NCI-H2196 (cell line): ENCODE results near the gene SLC38A9.
A peak's percentile ranks its signal among the peaks of the same experiment; 100 is the strongest.
"Not testable (repeated sequence)": the region's sequence is repeated elsewhere in the genome, so short reads cannot be mapped to it uniquely, and the experiment has no call there.

ENCODE experiments used
- DNase-seq: peaks from one replicate; lab custom pipeline; 2025; ENCODE audit not compliant: unreplicated experiment; lab: John Stamatoyannopoulos, UW

The SLC38A9 gene

GRCh38 chr5:55706230-55706629 is 5.9 kb downstream of the SLC38A9 start:
- DNase-seq = no peak

GRCh38 chr5:55702598-55703345 is 9.4 kb downstream of the SLC38A9 start:
- no peak for DNase-seq

- DNase-seq = no peak
Observed at GRCh38 chr5:55701462-55702103, 10.5 kb downstream of the SLC38A9 start.

GRCh38 chr5:55700745-55701144 is 11.4 kb downstream of the SLC38A9 start:
- DNase-seq = no peak

- DNase-seq = no peak
Observed at GRCh38 chr5:55699041-55699688, 13.0 kb downstream of the SLC38A9 start.

GRCh38 chr5:55696704-55697103 is 15.4 kb downstream of the SLC38A9 start:
- not testable (repeated sequence) for DNase-seq

GRCh38 chr5:55694152-55694830 is 17.8 kb downstream of the SLC38A9 start:
- DNase-seq = peak; percentile 20

GRCh38 chr5:55692509-55692908 is 19.6 kb downstream of the SLC38A9 start:
- no peak for DNase-seq

GRCh38 chr5:55692106-55692417 is 20.1 kb downstream of the SLC38A9 start:
- no peak for DNase-seq

GRCh38 chr5:55691265-55692105 is 20.6 kb downstream of the SLC38A9 start:
- DNase-seq = peak; percentile 21

- DNase-seq = no peak
Observed at GRCh38 chr5:55682071-55682470, 30.1 kb downstream of the SLC38A9 start.

GRCh38 chr5:55681301-55681700 is 30.8 kb downstream of the SLC38A9 start:
- no peak for DNase-seq

GRCh38 chr5:55680353-55680752 is 31.8 kb downstream of the SLC38A9 start:
- no peak for DNase-seq

- no peak for DNase-seq
Observed at GRCh38 chr5:55679556-55679955, 32.6 kb downstream of the SLC38A9 start.

- DNase-seq = no peak
Observed at GRCh38 chr5:55675119-55675518, 37.0 kb downstream of the SLC38A9 start.

- no peak for DNase-seq
Observed at GRCh38 chr5:55674340-55674739, 37.8 kb downstream of the SLC38A9 start.

GRCh38 chr5:55672477-55672911 is 39.6 kb downstream of the SLC38A9 start:
- DNase-seq = no peak

GRCh38 chr5:55671975-55672374 is 40.1 kb downstream of the SLC38A9 start:
- DNase-seq = no peak

GRCh38 chr5:55668356-55668755 is 43.8 kb downstream of the SLC38A9 start:
- no peak for DNase-seq

GRCh38 chr5:55667938-55668337 is 44.2 kb downstream of the SLC38A9 start:
- no peak for DNase-seq

GRCh38 chr5:55665065-55665464 is 47.1 kb downstream of the SLC38A9 start:
- no peak for DNase-seq
